HepG2 (cell line): ENCODE results near the gene EIF6. TPM values are rescaled to one million over a fixed set of nuclear protein-coding genes. Genes with fewer than 3 reads are reported as not detected.
A peak's percentile ranks its signal among the peaks of the same experiment; 100 is the strongest.

ENCODE experiments used
- ATAC-seq: fragments of 200-7000 bp; cut with Tn5 transposase; 3 replicates; pipeline ENCODE4 v1.9.1; 2020; ENCODE audit warnings: mild to moderate bottlenecking, moderate library complexity
- BruUV-seq: library from RNA; stranded (reverse); fragments of 400-500 nt; replicated peaks from 2 replicates; lab custom pipeline; 2021; lab: Mats Ljungman, UMichigan
- CTCF ChIA-PET: fragments of 300-600 bp; formaldehyde crosslinking; extraction: SDS; loops from one replicate; lab custom pipeline; 2021; ENCODE audit warnings: low total read pairs, inconsistent platforms, low intra/inter-chr PET ratio; lab: Yijun Ruan, JAX
- POLR2A ChIA-PET: fragments of 350-600 bp; sonication (Branson Sonifier 250); formaldehyde crosslinking; loops from one replicate; lab custom pipeline; 2020; ENCODE audit warnings: antibody characterized with exemption, inconsistent platforms; lab: Yijun Ruan, JAX
- DNase-seq: peaks from one replicate; pipeline ENCODE4 v3.0.0-alpha.2; 2015; ENCODE audit warnings: low spot score
- FAIRE-seq: peaks from 3 replicates; lab custom pipeline; 2011; peaks lifted over from hg19 to GRCh38; lab: Jason Lieb, UNC
- H2AFZ ChIP-seq: one replicate; pipeline ENCODE4 v1.6.1; 2011; ENCODE audit warnings: low read length, inconsistent platforms
- H3K27ac ChIP-seq: fragments of 300-600 bp; 3 replicates; pipeline ENCODE4 v1.8.0; 2011; ENCODE audit warnings: mixed run types, mild to moderate bottlenecking, mixed read lengths, low read length, inconsistent platforms; ENCODE audit not compliant: insufficient read depth; ENCODE audit errors: extremely low read length
- H3K27me3 ChIP-seq, 2 experiments: fragments of 200-600 bp in 1 of 2; 2 replicates in 1 of 2; 3 replicates in 1 of 2; pipeline versions ENCODE4 v1.6.0 to v1.8.0; 2011; ENCODE audit warnings: low read length in 2 of 2, mild to moderate bottlenecking in 2 of 2, moderate library complexity in 2 of 2, inconsistent platforms in 1 of 2; ENCODE audit not compliant: insufficient read depth in 2 of 2, control insufficient read depth in 1 of 2
- H3K36me3 ChIP-seq, 2 experiments: fragments of 200-600 bp in 1 of 2; replicated peaks in 1 of 2; 2 replicates in 1 of 2; 3 replicates in 1 of 2; pipeline versions ENCODE4 v1.5.1 to v1.8.0; 2011; ENCODE audit warnings: low read length in 2 of 2, inconsistent platforms in 1 of 2; ENCODE audit not compliant: insufficient read depth in 2 of 2, control insufficient read depth in 1 of 2
- H3K4me1 ChIP-seq: 2 replicates; pipeline ENCODE4 v1.5.1; 2012; ENCODE audit warnings: low read length, inconsistent platforms; ENCODE audit not compliant: insufficient read depth
- H3K4me2 ChIP-seq: 2 replicates; pipeline ENCODE4 v1.6.0; 2011; ENCODE audit warnings: low read depth, low read length, inconsistent platforms
- H3K4me3 ChIP-seq, 3 experiments: fragments of 200-600 bp in 1 of 3; sonication (generic), shearing (Covaris generic) in 1 of 3; replicated peaks in 1 of 3; 2 replicates each; pipeline ENCODE4 v1.5.1; 2011 to 2016; ENCODE audit warnings: low read length in 3 of 3, inconsistent platforms in 2 of 3, low read depth in 2 of 3, mild to moderate bottlenecking in 2 of 3, control low read depth in 1 of 3, mixed read lengths in 1 of 3; ENCODE audit not compliant: insufficient read depth in 1 of 3
- H3K79me2 ChIP-seq: one replicate; pipeline ENCODE4 v1.6.1; 2011; ENCODE audit warnings: low read length, inconsistent platforms; ENCODE audit not compliant: insufficient read depth
- H3K9ac ChIP-seq: 2 replicates; pipeline ENCODE4 v1.6.0; 2011; ENCODE audit warnings: mild to moderate bottlenecking, low read depth, low read length, inconsistent platforms; ENCODE audit not compliant: insufficient read depth
- H3K9me3 ChIP-seq: 2 replicates; pipeline ENCODE4 v1.5.1; 2012; ENCODE audit warnings: mild to moderate bottlenecking, low read length
- H4K20me1 ChIP-seq: 2 replicates; pipeline ENCODE4 v1.6.0; 2011; ENCODE audit warnings: inconsistent platforms, mild to moderate bottlenecking, low read length, moderate library complexity; ENCODE audit not compliant: insufficient read depth
- ARNTL ChIP-seq: sonication (generic); formaldehyde crosslinking; IDR thresholded peaks from 2 replicates; pipeline ENCODE4 v1.4.0; 2020; ENCODE audit warnings: mild to moderate bottlenecking, missing genetic modification reagents
- BHLHE40 ChIP-seq: IDR thresholded peaks from 2 replicates; pipeline ENCODE4 v1.6.1; 2011; ENCODE audit warnings: low read length, improper control_type of control experiment
- CBX5 ChIP-seq: sonication (generic); formaldehyde crosslinking; IDR thresholded peaks from 2 replicates; pipeline ENCODE4 v1.4.0; 2020; ENCODE audit warnings: missing genetic modification reagents, borderline replicate concordance
- HNF4A ChIP-seq: sonication (generic); formaldehyde crosslinking; IDR thresholded peaks from 2 replicates; pipeline ENCODE4 v1.4.0; 2020; ENCODE audit warnings: missing genetic modification reagents
- KDM2A ChIP-seq: sonication (generic); formaldehyde crosslinking; IDR thresholded peaks from 2 replicates; pipeline ENCODE4 v1.4.0; 2020; ENCODE audit warnings: low read depth, missing genetic modification reagents, borderline replicate concordance
- MYC ChIP-seq: sonication (generic); formaldehyde crosslinking; IDR thresholded peaks from 2 replicates; pipeline ENCODE4 v1.9.0; 2021; ENCODE audit warnings: missing genetic modification reagents, borderline replicate concordance
- NRL ChIP-seq: sonication (generic); formaldehyde crosslinking; IDR thresholded peaks from 2 replicates; pipeline ENCODE4 v1.5.0; 2020; ENCODE audit warnings: missing genetic modification reagents, mild to moderate bottlenecking, moderate library complexity, borderline replicate concordance
- RARA ChIP-seq: IDR thresholded peaks from 2 replicates; pipeline ENCODE4 v1.6.1; 2016; ENCODE audit warnings: missing genetic modification reagents, missing compliant biosample characterization
- RFXANK ChIP-seq: IDR thresholded peaks from 2 replicates; pipeline ENCODE4 v1.6.1; 2016
- ZFP36L1 ChIP-seq: sonication (generic); formaldehyde crosslinking; IDR thresholded peaks from 2 replicates; pipeline ENCODE4 v1.8.0; 2022; ENCODE audit warnings: mild to moderate bottlenecking, missing genetic modification reagents, moderate library complexity
- ZNF224 ChIP-seq: sonication (generic); formaldehyde crosslinking; IDR thresholded peaks from 2 replicates; pipeline ENCODE4 v1.5.0; 2020; ENCODE audit warnings: mild to moderate bottlenecking, missing genetic modification reagents
- ZNF589 ChIP-seq: sonication (generic); formaldehyde crosslinking; conservative IDR thresholded peaks from 2 replicates; pipeline ENCODE4 v1.8.0; 2022; ENCODE audit warnings: mild to moderate bottlenecking, moderate library complexity, missing genetic modification reagents
- ZNF605 ChIP-seq: sonication (generic); formaldehyde crosslinking; IDR thresholded peaks from 2 replicates; pipeline ENCODE4 v1.8.0; 2022; ENCODE audit warnings: mild to moderate bottlenecking, missing genetic modification reagents
- ZZZ3 ChIP-seq: sonication (generic); formaldehyde crosslinking; IDR thresholded peaks from 2 replicates; pipeline ENCODE4 v1.4.0; 2020; ENCODE audit warnings: missing genetic modification reagents, mild to moderate bottlenecking, borderline replicate concordance
- WGBS: methylation state at CpG from one replicate; pipeline ENCODE4 v1.1.6; 2017; ENCODE audit warnings: low lambda C conversion rate; 5-methylcytosine and 5-hydroxymethylcytosine counted together
- in situ Hi-C: cut with HindIII; loops from 2 replicates; pipeline ENCODE4 v1.10.0; 2017; ENCODE audit warnings: low pct_unique_long_range_greater_than_20kb; ENCODE audit not compliant: extremely low pct_ligation_motif_present
- intact Hi-C: fragments of 100-400 bp; cut with micrococcal nuclease; formaldehyde crosslinking; loops from one replicate; pipeline ENCODE4 v1.10.0; 2022; ENCODE audit not compliant: unreplicated experiment
- polyA plus RNA-seq, 8 experiments: library from polyadenylated mRNA; depleted of rRNA in 3 of 8; stranded (reverse) in 7 of 8; unstranded in 1 of 8; fragments of >200 nt; fragmentation: Illumina TruSeq in 4 of 8; extraction: Trizol in 4 of 8; gene quantifications; 2 replicates each; pipeline versions ENCODE4 v1.2.1 to v1.2.3, GENCODE V29; 2011 to 2016; ENCODE audit warnings: low read depth in 4 of 8, missing spikeins in 1 of 8, mixed read lengths in 1 of 8; ENCODE audit not compliant: insufficient read depth in 1 of 8
- total RNA-seq, 5 experiments: library from RNA; depleted of rRNA; stranded (reverse); fragments of >200 nt; fragmentation: Illumina TruSeq; extraction: Trizol; gene quantifications; 2 replicates each; pipeline ENCODE4 v1.2.3, GENCODE V29; 2016; ENCODE audit warnings: low read depth in 1 of 5
- TF ChIP-seq, protein P1 (sequence below): sonication (generic); formaldehyde crosslinking; IDR thresholded peaks from 2 replicates; pipeline ENCODE4 v1.8.0; 2022; ENCODE audit warnings: low read depth, missing genetic modification reagents
- TF ChIP-seq, protein P2 (sequence below): IDR thresholded peaks from 2 replicates; pipeline ENCODE4 v1.6.1; 2016
- TF ChIP-seq, protein P3 (sequence below): IDR thresholded peaks from 2 replicates; pipeline ENCODE4 v1.6.1; 2016; ENCODE audit warnings: low read depth, borderline replicate concordance

EIF6 gene
- total and polyA plus RNA-seq, 2 of the 13 experiments (the other 11 are each of a cell fraction or from before 2014, with no cell fraction given): 462 to 466 TPM

DNA sequence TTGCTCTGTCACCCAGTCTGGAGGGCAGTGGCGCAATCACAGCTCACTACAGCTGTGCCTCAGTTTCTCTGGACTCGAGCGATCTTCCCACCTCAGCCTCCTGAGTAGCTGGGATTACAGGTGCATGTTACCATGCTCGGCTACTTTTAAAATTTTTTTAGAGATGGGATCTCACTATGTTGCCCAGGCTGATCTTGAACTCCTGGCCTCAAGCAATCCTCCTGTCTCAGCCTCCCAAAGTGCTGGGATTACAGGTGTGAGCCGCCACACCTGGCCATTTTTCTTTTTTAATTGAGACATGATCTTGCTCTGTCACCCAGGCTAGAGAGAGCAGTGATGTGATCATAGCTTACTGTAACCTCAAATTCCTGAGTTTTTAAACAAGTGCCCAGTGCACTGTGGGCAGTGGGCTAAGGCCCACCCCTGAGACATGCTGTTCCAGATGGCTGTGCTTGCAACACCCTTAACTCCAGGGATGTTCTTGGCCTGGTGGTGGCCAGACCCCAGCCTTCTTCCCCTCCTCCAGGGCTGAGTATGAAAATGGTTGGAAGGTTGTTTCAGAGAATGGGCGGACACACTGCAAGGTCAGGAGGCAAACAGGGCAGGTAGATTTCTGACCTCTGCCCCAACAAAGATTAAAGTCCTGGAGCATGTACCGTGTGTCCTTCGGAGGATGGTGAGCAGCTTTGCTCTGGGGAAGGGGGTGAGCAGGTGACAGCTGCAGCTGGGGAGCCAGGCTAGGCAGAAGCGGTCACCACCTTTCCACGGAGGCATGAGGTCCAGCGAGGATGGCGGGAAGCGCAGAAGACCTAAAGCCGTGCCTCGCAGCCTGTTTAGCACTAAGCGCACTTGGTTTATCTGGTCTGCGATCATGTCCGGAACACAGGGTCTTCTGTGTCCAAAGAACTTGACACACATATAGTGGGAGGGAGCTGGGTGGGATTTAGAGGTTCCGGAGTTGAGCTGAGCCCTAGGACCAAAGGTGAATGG, 9.0 kb upstream of the EIF6 start (continued):
- no peak for TF ChIP-seq RFXANK (CRISPR knock-in tag)
- TF ChIP-seq ZNF589: peak; percentile 9; the same call in 1 of the 2 replicates
- TF ChIP-seq, protein P1, sequence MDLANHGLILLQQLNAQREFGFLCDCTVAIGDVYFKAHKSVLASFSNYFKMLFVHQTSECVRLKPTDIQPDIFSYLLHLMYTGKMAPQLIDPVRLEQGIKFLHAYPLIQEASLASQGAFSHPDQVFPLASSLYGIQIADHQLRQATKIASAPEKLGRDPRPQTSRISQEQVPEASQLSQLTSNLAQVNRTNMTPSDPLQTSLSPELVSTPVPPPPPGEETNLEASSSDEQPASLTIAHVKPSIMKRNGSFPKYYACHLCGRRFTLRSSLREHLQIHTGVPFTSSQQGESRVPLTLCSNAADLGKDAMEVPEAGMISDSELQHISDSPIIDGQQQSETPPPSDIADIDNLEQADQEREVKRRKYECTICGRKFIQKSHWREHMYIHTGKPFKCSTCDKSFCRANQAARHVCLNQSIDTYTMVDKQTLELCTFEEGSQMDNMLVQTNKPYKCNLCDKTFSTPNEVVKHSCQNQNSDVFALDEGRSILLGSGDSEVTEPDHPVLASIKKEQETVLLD (CRISPR knock-in tag): no peak
- TF ChIP-seq CBX5 (CRISPR knock-in tag): no peak
- TF ChIP-seq, protein P2, sequence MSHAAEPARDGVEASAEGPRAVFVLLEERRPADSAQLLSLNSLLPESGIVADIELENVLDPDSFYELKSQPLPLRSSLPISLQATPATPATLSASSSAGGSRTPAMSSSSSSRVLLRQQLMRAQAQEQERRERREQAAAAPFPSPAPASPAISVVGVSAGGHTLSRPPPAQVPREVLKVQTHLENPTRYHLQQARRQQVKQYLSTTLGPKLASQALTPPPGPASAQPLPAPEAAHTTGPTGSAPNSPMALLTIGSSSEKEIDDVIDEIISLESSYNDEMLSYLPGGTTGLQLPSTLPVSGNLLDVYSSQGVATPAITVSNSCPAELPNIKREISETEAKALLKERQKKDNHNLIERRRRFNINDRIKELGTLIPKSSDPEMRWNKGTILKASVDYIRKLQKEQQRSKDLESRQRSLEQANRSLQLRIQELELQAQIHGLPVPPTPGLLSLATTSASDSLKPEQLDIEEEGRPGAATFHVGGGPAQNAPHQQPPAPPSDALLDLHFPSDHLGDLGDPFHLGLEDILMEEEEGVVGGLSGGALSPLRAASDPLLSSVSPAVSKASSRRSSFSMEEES (CRISPR knock-in tag): no peak

DNA sequence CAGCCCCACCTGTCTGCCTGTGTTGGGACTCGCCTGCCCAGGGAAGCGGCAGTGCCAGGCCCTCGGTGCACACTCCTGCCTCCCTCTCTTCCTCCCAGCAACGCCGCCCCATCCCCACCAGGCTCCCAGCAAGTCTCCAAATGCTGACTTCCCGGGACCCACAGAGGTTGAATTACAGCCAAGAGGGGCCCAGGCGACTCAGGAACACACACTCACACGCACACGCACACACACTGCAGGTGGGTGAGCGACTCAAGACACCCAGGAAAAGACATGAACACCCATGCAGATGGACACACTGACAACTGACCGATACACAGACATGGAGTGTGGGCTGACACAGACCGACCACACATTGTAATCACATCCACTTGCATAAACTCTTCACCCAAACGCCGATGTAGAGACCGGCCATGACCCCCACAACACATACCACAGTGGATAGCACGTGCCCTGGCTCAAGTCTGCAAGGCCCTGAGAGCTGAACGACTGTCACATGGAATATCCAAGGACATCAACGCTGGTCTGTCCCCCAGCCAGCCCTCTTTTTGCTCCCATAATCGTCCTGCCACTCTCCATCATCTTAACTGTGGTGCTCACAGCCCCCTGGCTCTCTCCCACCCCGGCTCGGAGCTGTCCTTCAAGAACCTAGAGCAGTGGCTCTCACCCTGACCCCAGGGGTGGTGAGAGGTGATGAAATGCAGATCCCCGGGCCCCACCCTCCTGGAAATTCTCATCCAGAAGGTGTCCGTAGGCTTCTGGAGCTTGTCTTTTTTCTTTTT, 8.1 kb upstream of the EIF6 start:
- no peak for FAIRE-seq
- H3K9ac ChIP-seq: no peak overlapping the region
- WGBS: 38% methylated on average over 23 of the region's 23 CpGs
- POLR2A ChIA-PET: interaction anchor here (1.1 to 3.3 kb wide), 2 partner anchors 8 to 13 kb away, joined by 4 to 24 read pairs; partner anchors contain the start of gene EIF6
- H3K79me2 ChIP-seq: no peaks in the 10 kb centered on the region
- H3K27me3 ChIP-seq: peaks cover 11 to 65% of the 10 kb centered on the region in 2 experiments
- no peaks in the 10 kb centered on the region for H3K9me3 ChIP-seq
- BruUV-seq: no TSS peak
- H3K4me2 ChIP-seq: peak overlapping the region; percentile 18; the same call in 1 of the 2 replicates
- peak; percentile 2; the same call in 2 of the 3 replicates for ATAC-seq
- CTCF ChIA-PET: no interaction called here
- no peak for DNase-seq
- H3K36me3 ChIP-seq: no peaks in the 10 kb centered on the region
- H3K27ac ChIP-seq: no peak overlapping the region
- H2AFZ ChIP-seq: no peak overlapping the region
- 0 out of 6 replicates have a peak overlapping the region, but pooled peaks of 1 of the 3 experiments have one; percentile 2 for H3K4me3 ChIP-seq
- H4K20me1 ChIP-seq: no peaks in the 10 kb centered on the region
- in situ Hi-C loops: no loop called here
- H3K4me1 ChIP-seq: peaks cover 76% of the 10 kb centered on the region
- intact Hi-C loops: no loop called here
- TF ChIP-seq NRL (CRISPR knock-in tag) (no peak), HNF4A (no peak), BHLHE40 (peak; percentile 64; the same call in 1 of the 2 replicates), ZNF224 (CRISPR knock-in tag) (0 out of 2 replicates have a peak, but pooled peaks have one; percentile 17), ZFP36L1 (no peak), KDM2A (CRISPR knock-in tag) (0 out of 2 replicates have a peak, but pooled peaks have one; percentile 14), ZZZ3 (CRISPR knock-in tag) (no peak), ZNF605 (CRISPR knock-in tag) (peak; percentile 47; the same call in 1 of the 2 replicates), ARNTL (CRISPR knock-in tag) (peak; percentile 31; the same call in 1 of the 2 replicates), RARA (0 out of 2 replicates have a peak, but pooled peaks have one; percentile 17), MYC (CRISPR knock-in tag) (0 out of 2 replicates have a peak, but pooled peaks have one; percentile 39)
- TF ChIP-seq, protein P3, sequence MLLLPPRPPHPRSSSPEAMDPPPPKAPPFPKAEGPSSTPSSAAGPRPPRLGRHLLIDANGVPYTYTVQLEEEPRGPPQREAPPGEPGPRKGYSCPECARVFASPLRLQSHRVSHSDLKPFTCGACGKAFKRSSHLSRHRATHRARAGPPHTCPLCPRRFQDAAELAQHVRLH (CRISPR knock-in tag): peak; percentile 22; the same call in 1 of the 2 replicates
